ENCODE data around the gene MACROD2.

MACROD2 gene

DNA sequence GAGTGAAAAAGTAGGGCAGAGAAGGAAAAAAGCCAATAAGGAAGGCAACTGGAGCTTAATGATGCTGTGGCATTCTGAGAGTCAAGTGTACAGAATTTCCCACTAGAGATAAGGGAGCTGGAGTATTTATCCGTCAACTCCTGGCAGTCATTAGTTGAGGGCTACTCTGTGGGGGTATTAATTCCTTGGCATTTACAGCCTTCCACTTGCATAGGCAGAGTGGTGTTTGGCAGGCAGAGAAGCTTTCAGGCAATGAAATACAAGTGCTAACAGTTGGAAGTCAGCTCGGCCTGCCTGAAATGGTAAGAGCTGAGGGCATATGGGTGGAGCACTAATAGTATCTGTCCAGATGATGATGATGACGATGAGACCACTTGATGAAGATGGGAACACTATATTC, 549.4 kb downstream of the MACROD2 start:
- no peak for ATAC-seq
- TF ChIP-seq TCF4 (CRISPR knock-in tag; IDR thresholded peaks at IDR 0.05; ENCODE audit: borderline replicate concordance) (no peak), ZFP3 (CRISPR knock-in tag; IDR thresholded peaks at IDR 0.05) (no peak), RARB (CRISPR knock-in tag; IDR thresholded peaks at IDR 0.05) (no peak), BACH2 (CRISPR knock-in tag; IDR thresholded peaks at IDR 0.05; ENCODE audit: borderline replicate concordance) (no peak), PPARA (CRISPR knock-in tag; IDR thresholded peaks at IDR 0.05; ENCODE audit: borderline replicate concordance) (no peak), ZC3H10 (CRISPR knock-in tag; IDR thresholded peaks at IDR 0.05) (no peak), GLIS3 (CRISPR knock-in tag; IDR thresholded peaks at IDR 0.05) (no peak), ARNTL (CRISPR knock-in tag; IDR thresholded peaks at IDR 0.05; ENCODE audit: borderline replicate concordance, low read depth) (no peak), OSR1 (CRISPR knock-in tag; IDR thresholded peaks at IDR 0.05) (no peak), ZFP30 (CRISPR knock-in tag; IDR thresholded peaks at IDR 0.05) (no peak), ZNF70 (CRISPR knock-in tag; IDR thresholded peaks at IDR 0.05) (no peak), ESRRG (CRISPR knock-in tag; IDR thresholded peaks at IDR 0.05) (no peak), ZNF565 (CRISPR knock-in tag; conservative IDR thresholded peaks at IDR 0.05; ENCODE audit: low read depth) (no peak), TOX (CRISPR knock-in tag; IDR thresholded peaks at IDR 0.05; ENCODE audit: borderline replicate concordance) (no peak)
- TF ChIP-seq, protein P1, sequence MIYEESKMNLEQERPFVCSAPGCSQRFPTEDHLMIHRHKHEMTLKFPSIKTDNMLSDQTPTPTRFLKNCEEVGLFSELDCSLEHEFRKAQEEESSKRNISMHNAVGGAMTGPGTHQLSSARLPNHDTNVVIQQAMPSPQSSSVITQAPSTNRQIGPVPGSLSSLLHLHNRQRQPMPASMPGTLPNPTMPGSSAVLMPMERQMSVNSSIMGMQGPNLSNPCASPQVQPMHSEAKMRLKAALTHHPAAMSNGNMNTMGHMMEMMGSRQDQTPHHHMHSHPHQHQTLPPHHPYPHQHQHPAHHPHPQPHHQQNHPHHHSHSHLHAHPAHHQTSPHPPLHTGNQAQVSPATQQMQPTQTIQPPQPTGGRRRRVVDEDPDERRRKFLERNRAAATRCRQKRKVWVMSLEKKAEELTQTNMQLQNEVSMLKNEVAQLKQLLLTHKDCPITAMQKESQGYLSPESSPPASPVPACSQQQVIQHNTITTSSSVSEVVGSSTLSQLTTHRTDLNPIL (CRISPR knock-in tag; IDR thresholded peaks at IDR 0.05; ENCODE audit: low read depth) = no peak
- TF ChIP-seq, protein P2, sequence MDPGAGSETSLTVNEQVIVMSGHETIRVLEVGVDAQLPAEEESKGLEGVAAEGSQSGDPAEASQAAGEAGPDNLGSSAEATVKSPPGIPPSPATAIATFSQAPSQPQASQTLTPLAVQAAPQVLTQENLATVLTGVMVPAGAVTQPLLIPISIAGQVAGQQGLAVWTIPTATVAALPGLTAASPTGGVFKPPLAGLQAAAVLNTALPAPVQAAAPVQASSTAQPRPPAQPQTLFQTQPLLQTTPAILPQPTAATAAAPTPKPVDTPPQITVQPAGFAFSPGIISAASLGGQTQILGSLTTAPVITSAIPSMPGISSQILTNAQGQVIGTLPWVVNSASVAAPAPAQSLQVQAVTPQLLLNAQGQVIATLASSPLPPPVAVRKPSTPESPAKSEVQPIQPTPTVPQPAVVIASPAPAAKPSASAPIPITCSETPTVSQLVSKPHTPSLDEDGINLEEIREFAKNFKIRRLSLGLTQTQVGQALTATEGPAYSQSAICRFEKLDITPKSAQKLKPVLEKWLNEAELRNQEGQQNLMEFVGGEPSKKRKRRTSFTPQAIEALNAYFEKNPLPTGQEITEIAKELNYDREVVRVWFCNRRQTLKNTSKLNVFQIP (CRISPR knock-in tag; IDR thresholded peaks at IDR 0.05; ENCODE audit: borderline replicate concordance, low read depth) = no peak
- TF ChIP-seq, protein P3, sequence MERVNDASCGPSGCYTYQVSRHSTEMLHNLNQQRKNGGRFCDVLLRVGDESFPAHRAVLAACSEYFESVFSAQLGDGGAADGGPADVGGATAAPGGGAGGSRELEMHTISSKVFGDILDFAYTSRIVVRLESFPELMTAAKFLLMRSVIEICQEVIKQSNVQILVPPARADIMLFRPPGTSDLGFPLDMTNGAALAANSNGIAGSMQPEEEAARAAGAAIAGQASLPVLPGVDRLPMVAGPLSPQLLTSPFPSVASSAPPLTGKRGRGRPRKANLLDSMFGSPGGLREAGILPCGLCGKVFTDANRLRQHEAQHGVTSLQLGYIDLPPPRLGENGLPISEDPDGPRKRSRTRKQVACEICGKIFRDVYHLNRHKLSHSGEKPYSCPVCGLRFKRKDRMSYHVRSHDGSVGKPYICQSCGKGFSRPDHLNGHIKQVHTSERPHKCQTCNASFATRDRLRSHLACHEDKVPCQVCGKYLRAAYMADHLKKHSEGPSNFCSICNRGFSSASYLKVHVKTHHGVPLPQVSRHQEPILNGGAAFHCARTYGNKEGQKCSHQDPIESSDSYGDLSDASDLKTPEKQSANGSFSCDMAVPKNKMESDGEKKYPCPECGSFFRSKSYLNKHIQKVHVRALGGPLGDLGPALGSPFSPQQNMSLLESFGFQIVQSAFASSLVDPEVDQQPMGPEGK (CRISPR knock-in tag; IDR thresholded peaks at IDR 0.05; ENCODE audit: borderline replicate concordance) = no peak
- TF ChIP-seq, protein P4, sequence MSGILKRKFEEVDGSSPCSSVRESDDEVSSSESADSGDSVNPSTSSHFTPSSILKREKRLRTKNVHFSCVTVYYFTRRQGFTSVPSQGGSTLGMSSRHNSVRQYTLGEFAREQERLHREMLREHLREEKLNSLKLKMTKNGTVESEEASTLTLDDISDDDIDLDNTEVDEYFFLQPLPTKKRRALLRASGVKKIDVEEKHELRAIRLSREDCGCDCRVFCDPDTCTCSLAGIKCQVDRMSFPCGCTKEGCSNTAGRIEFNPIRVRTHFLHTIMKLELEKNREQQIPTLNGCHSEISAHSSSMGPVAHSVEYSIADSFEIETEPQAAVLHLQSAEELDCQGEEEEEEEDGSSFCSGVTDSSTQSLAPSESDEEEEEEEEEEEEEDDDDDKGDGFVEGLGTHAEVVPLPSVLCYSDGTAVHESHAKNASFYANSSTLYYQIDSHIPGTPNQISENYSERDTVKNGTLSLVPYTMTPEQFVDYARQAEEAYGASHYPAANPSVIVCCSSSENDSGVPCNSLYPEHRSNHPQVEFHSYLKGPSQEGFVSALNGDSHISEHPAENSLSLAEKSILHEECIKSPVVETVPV (CRISPR knock-in tag; IDR thresholded peaks at IDR 0.05) = no peak

DNA sequence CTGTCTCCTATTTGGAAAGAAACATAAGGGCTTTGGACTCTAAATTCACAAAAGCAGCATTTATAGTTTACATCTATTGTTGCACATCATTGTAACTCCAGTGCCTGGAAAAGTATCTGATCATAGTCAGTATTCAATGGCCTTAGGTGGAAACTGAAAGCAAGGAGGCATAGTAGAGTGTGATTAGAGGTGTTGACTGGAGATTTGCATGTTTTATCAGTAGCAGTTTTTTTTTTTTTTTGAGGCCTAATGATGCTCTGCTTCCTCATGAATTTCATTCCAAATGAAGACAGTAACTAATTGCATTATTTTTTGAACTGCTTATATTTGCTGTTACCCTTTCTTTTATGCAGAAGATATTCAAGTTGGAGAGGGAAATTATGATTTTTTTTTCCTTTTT, 555.3 kb downstream of the MACROD2 start:
- TF ChIP-seq, protein P3 (CRISPR knock-in tag; IDR thresholded peaks at IDR 0.05; ENCODE audit: borderline replicate concordance) = no peak
- TF ChIP-seq RARB (CRISPR knock-in tag; IDR thresholded peaks at IDR 0.05) (no peak), TOX (CRISPR knock-in tag; IDR thresholded peaks at IDR 0.05; ENCODE audit: borderline replicate concordance) (no peak), PPARA (CRISPR knock-in tag; IDR thresholded peaks at IDR 0.05; ENCODE audit: borderline replicate concordance) (no peak), ESRRG (CRISPR knock-in tag; IDR thresholded peaks at IDR 0.05) (no peak)
- TF ChIP-seq, protein P5, sequence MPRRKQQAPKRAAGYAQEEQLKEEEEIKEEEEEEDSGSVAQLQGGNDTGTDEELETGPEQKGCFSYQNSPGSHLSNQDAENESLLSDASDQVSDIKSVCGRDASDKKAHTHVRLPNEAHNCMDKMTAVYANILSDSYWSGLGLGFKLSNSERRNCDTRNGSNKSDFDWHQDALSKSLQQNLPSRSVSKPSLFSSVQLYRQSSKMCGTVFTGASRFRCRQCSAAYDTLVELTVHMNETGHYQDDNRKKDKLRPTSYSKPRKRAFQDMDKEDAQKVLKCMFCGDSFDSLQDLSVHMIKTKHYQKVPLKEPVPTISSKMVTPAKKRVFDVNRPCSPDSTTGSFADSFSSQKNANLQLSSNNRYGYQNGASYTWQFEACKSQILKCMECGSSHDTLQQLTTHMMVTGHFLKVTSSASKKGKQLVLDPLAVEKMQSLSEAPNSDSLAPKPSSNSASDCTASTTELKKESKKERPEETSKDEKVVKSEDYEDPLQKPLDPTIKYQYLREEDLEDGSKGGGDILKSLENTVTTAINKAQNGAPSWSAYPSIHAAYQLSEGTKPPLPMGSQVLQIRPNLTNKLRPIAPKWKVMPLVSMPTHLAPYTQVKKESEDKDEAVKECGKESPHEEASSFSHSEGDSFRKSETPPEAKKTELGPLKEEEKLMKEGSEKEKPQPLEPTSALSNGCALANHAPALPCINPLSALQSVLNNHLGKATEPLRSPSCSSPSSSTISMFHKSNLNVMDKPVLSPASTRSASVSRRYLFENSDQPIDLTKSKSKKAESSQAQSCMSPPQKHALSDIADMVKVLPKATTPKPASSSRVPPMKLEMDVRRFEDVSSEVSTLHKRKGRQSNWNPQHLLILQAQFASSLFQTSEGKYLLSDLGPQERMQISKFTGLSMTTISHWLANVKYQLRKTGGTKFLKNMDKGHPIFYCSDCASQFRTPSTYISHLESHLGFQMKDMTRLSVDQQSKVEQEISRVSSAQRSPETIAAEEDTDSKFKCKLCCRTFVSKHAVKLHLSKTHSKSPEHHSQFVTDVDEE (CRISPR knock-in tag; IDR thresholded peaks at IDR 0.05) = no peak
- TF ChIP-seq, protein P1 (CRISPR knock-in tag; IDR thresholded peaks at IDR 0.05; ENCODE audit: low read depth) = no peak
- ATAC-seq = no peak
